ENCODE data around the gene ZNF236.
"Not testable (repeated sequence)": the region's sequence is repeated elsewhere in the genome, so short reads cannot be mapped to it uniquely, and the experiment has no call there.

The ZNF236 gene

GRCh38 chr18:76822506-76823160 lies at the start of gene ZNF236:
TSS of gene ZNF236 (plus strand) at chr18:76822557. CDS start at chr18:76822608, 51 bp downstream.
- Mint-ChIP-seq H3K36me3 (ENCODE audit: low read depth) (peaks cover 17% of the 10 kb centered on the region), H3K4me3 (peak within 1 kb of the TSS; percentile 94 to 95 (median 94)), H3K27ac (peak within 1 kb of the TSS; percentile 94 to 96 (median 96)), H3K9me3 (no peaks in the 10 kb centered on the region), H3K4me1 (peaks cover 31% of the 10 kb centered on the region), H3K27me3 (ENCODE audit: low read depth) (no peaks in the 10 kb centered on the region)
- no peak for TF ChIP-seq CTCF (IDR thresholded peaks at IDR 0.05; ENCODE audit: unreplicated experiment in 3 of 3)

- TF ChIP-seq CTCF (IDR thresholded peaks at IDR 0.05; ENCODE audit: unreplicated experiment in 3 of 3) = no peak
- H3K36me3 Mint-ChIP-seq (ENCODE audit: low read depth) = no peaks in the 10 kb centered on the region
- no peak overlapping the region for H3K4me3 Mint-ChIP-seq
- no peaks in the 10 kb centered on the region for H3K27me3 Mint-ChIP-seq (ENCODE audit: low read depth)
- H3K27ac Mint-ChIP-seq = no peak overlapping the region
- H3K9me3 Mint-ChIP-seq = peaks cover 10% of the 10 kb centered on the region
- H3K4me1 Mint-ChIP-seq = no peaks in the 10 kb centered on the region
These were observed 49.7 kb upstream of the ZNF236 start for GRCh38 chr18:76772665-76773064.

- H3K36me3 Mint-ChIP-seq (ENCODE audit: low read depth); H3K27ac Mint-ChIP-seq; H3K9me3 Mint-ChIP-seq; H3K27me3 Mint-ChIP-seq (ENCODE audit: low read depth); H3K4me1 Mint-ChIP-seq; H3K4me3 Mint-ChIP-seq: not testable (repeated sequence)
These were observed 45.3 kb upstream of the ZNF236 start for GRCh38 chr18:76777036-76777435.

GRCh38 chr18:76783786-76784484 lies 38.4 kb upstream of the ZNF236 start:
- Mint-ChIP-seq H3K4me3 (no peak overlapping the region), H3K4me1 (no peaks in the 10 kb centered on the region), H3K27me3 (ENCODE audit: low read depth) (no peaks in the 10 kb centered on the region), H3K36me3 (ENCODE audit: low read depth) (no peaks in the 10 kb centered on the region), H3K9me3 (peaks cover 12% of the 10 kb centered on the region), H3K27ac (no peak overlapping the region)
- no peak for TF ChIP-seq CTCF (IDR thresholded peaks at IDR 0.05; ENCODE audit: unreplicated experiment in 3 of 3)

- Mint-ChIP-seq H3K4me3 (no peak overlapping the region), H3K4me1 (no peaks in the 10 kb centered on the region), H3K27ac (no peak overlapping the region), H3K36me3 (ENCODE audit: low read depth) (no peaks in the 10 kb centered on the region), H3K27me3 (ENCODE audit: low read depth) (no peaks in the 10 kb centered on the region), H3K9me3 (peaks cover 21% of the 10 kb centered on the region)
- no peak for TF ChIP-seq CTCF (IDR thresholded peaks at IDR 0.05; ENCODE audit: unreplicated experiment in 3 of 3)
These were observed 36.5 kb upstream of the ZNF236 start for GRCh38 chr18:76785872-76786271.

GRCh38 chr18:76788571-76789317 lies 33.6 kb upstream of the ZNF236 start:
- Mint-ChIP-seq H3K4me3 (no peak overlapping the region), H3K27ac (no peak overlapping the region), H3K36me3 (ENCODE audit: low read depth) (no peaks in the 10 kb centered on the region), H3K27me3 (ENCODE audit: low read depth) (no peaks in the 10 kb centered on the region), H3K4me1 (no peaks in the 10 kb centered on the region), H3K9me3 (peaks cover 29% of the 10 kb centered on the region)
- TF ChIP-seq CTCF (IDR thresholded peaks at IDR 0.05; ENCODE audit: unreplicated experiment in 3 of 3) = no peak

Measured in nephron (organoid).